Gastrocnemius medialis (tissue), 4 donors: ENCODE data around the gene DHX16. TPM values are rescaled to one million over a fixed set of nuclear protein-coding genes. Genes with fewer than 3 reads are reported as not detected.
"Not testable (repeated sequence)": the region's sequence is repeated elsewhere in the genome, so short reads cannot be mapped to it uniquely, and the experiment has no call there.

Experiments
- ATAC-seq, 2 donors: fragments of 150-250 bp; one replicate each; pipeline ENCODE4 v1.9.1; 2016
- DNase-seq, 2 donors: peaks; one replicate each; pipeline ENCODE4 v3.0.0-alpha.2; 2019
- H3K27ac ChIP-seq, 4 donors: fragments of 200-600 bp; sonication (generic); 1 replicate in 1 of 4; 2 replicates in 3 of 4; pipeline ENCODE4 v1.5.1; 2016 to 2018; ENCODE audit warnings: mild to moderate bottlenecking in 2 of 4, moderate library complexity in 1 of 4
- H3K27me3 ChIP-seq, 3 donors: fragments of 200-600 bp; sonication (generic) in 2 of 3; 1 replicate in 1 of 3; 2 replicates in 2 of 3; pipeline versions ENCODE4 v1.5.1 to v1.6.0; 2016 to 2019; ENCODE audit warnings: mild to moderate bottlenecking in 1 of 3, moderate library complexity in 1 of 3
- H3K36me3 ChIP-seq, 2 donors: fragments of 200-600 bp; sonication (generic) in 1 of 2; one replicate each; pipeline ENCODE4 v1.5.1; 2017 to 2018
- H3K4me1 ChIP-seq, 2 donors: fragments of 200-600 bp; sonication (generic) in 1 of 2; one replicate each; pipeline ENCODE4 v1.5.1; 2016 to 2017; ENCODE audit warnings: mild to moderate bottlenecking in 2 of 2
- H3K4me3 ChIP-seq, 4 donors: fragments of 200-600 bp; sonication (generic) in 3 of 4; 1 replicate in 1 of 4; 2 replicates in 3 of 4; pipeline ENCODE4 v1.5.1; 2016 to 2019; ENCODE audit warnings: mild to moderate bottlenecking in 2 of 4
- H3K9me3 ChIP-seq, 3 donors: fragments of 200-600 bp; sonication (generic) in 2 of 3; 1 replicate in 1 of 3; 2 replicates in 2 of 3; pipeline ENCODE4 v1.5.1; 2016 to 2019
- CTCF ChIP-seq, 5 experiments: fragments of 450-650 bp in 3 of 5; fragments of 200-600 bp in 2 of 5; sonication (generic) in 2 of 5; IDR thresholded peaks in 4 of 5; conservative IDR thresholded peaks in 1 of 5; 1 replicate in 4 of 5; 2 replicates in 1 of 5; pipeline ENCODE4 v1.5.1; 2016 to 2019; ENCODE audit warnings: antibody characterized with exemption in 5 of 5, mild to moderate bottlenecking in 3 of 5, moderate library complexity in 3 of 5
- POLR2A ChIP-seq, 2 donors: fragments of 450-650 bp; IDR thresholded peaks; one replicate each; pipeline ENCODE4 v1.6.1; 2017; ENCODE audit warnings: antibody characterized with exemption in 2 of 2, mild to moderate bottlenecking in 2 of 2, moderate library complexity in 2 of 2
- in situ Hi-C, 4 donors: fragments of 200-750 bp; cut with MboI; loops; one replicate each; pipeline versions ENCODE4 v1.15.0 to v1.8.0; 2017; ENCODE audit warnings: low sequenced_read_pairs in 4 of 4
- intact Hi-C: fragments of 100-400 bp; cut with DNase I; formaldehyde crosslinking; loops from one replicate; pipeline ENCODE4 v1.15.1; 2023; ENCODE audit warnings: low total_unique reads
- total RNA-seq, 4 donors: library from RNA; depleted of rRNA; stranded (reverse); fragments of >200 nt; gene quantifications; one replicate each; pipeline versions ENCODE4 v1.1.0 to v1.2.3, GENCODE V29; 2016

DHX16 gene
- total RNA-seq, 4 donors from 2014 or later, result 39.1 to 74.8 (median 49.4) TPM

- ATAC-seq, result no peak
- Histone ChIP-seq H3K27me3 (no peaks in the 10 kb centered on the region), H3K36me3 (peaks cover 0 to 98% of the 10 kb centered on the region in 2 donors), H3K27ac (no peak overlapping the region), H3K4me1 (no peaks in the 10 kb centered on the region), H3K4me3 (no peak overlapping the region), H3K9me3 (no peaks in the 10 kb centered on the region)
- no peak for DNase-seq
- intact Hi-C loops, result no loop called here
- TF ChIP-seq CTCF (IDR thresholded peaks at IDR 0.05 in 4 of 5, conservative IDR thresholded peaks at IDR 0.05 in 1 of 5) (no peak), POLR2A (IDR thresholded peaks at IDR 0.05) (no peak)
- in situ Hi-C loops, result loop anchor here in 1 of 4 donors (25.0 kb wide), 1 partner anchor 422 kb away; no protein-coding TSS in a partner anchor
Measured at GRCh38 chr6:30664994-30665767, 7.6 kb downstream of the DHX16 start.

- H3K27me3 ChIP-seq, intact Hi-C loops, H3K9me3 ChIP-seq, H3K27ac ChIP-seq, DNase-seq, H3K4me3 ChIP-seq, H3K4me1 ChIP-seq, ATAC-seq: not testable (repeated sequence)
- H3K36me3 ChIP-seq, result peaks cover 2 to 99% of the 10 kb centered on the region in 2 donors
- in situ Hi-C loops, result loop anchor here in 1 of 4 donors (25.0 kb wide), 1 partner anchor 429 kb away; no protein-coding TSS in a partner anchor
Measured at GRCh38 chr6:30657922-30658321, 14.9 kb downstream of the DHX16 start.

GRCh38 chr6:30657454-30657853 lies 15.4 kb downstream of the DHX16 start:
- no peaks in the 10 kb centered on the region for H3K9me3 ChIP-seq
- in situ Hi-C loops (loop anchor here in 1 of 4 donors (25.0 kb wide), 1 partner anchor 430 kb away; no protein-coding TSS in a partner anchor), intact Hi-C loops (no loop called here)
- H3K27me3 ChIP-seq, result no peaks in the 10 kb centered on the region
- TF ChIP-seq CTCF (IDR thresholded peaks at IDR 0.05 in 4 of 5, conservative IDR thresholded peaks at IDR 0.05 in 1 of 5) (no peak), POLR2A (IDR thresholded peaks at IDR 0.05) (no peak)
- H3K27ac ChIP-seq, result no peak overlapping the region
- peaks cover 2 to 99% of the 10 kb centered on the region in 2 donors for H3K36me3 ChIP-seq
- DNase-seq (no peak), ATAC-seq (no peak)
- H3K4me3 ChIP-seq, result no peak overlapping the region
- H3K4me1 ChIP-seq, result no peaks in the 10 kb centered on the region

GRCh38 chr6:30656513-30656912 lies 16.3 kb downstream of the DHX16 start:
- no peak for TF ChIP-seq CTCF (IDR thresholded peaks at IDR 0.05 in 4 of 5, conservative IDR thresholded peaks at IDR 0.05 in 1 of 5)
- no peak for TF ChIP-seq POLR2A (IDR thresholded peaks at IDR 0.05)
- H3K4me1 ChIP-seq, result no peaks in the 10 kb centered on the region
- H3K27me3 ChIP-seq, result no peaks in the 10 kb centered on the region
- ATAC-seq (no peak), DNase-seq (no peak)
- H3K36me3 ChIP-seq, result peaks cover 2 to 99% of the 10 kb centered on the region in 2 donors
- no peaks in the 10 kb centered on the region for H3K9me3 ChIP-seq
- in situ Hi-C loops (loop anchor here in 1 of 4 donors (25.0 kb wide), 1 partner anchor 431 kb away; no protein-coding TSS in a partner anchor), intact Hi-C loops (no loop called here)
- no peak overlapping the region for H3K27ac ChIP-seq
- H3K4me3 ChIP-seq, result no peak overlapping the region

- in situ Hi-C loops, result loop anchor here in 1 of 4 donors (25.0 kb wide), 1 partner anchor 432 kb away; no protein-coding TSS in a partner anchor
- TF ChIP-seq POLR2A (IDR thresholded peaks at IDR 0.05) (no peak), CTCF (IDR thresholded peaks at IDR 0.05 in 4 of 5, conservative IDR thresholded peaks at IDR 0.05 in 1 of 5) (no peak)
- ATAC-seq (no peak), DNase-seq (no peak)
- intact Hi-C loops, result no loop called here
- Histone ChIP-seq H3K27ac (no peak overlapping the region), H3K36me3 (peaks cover 2 to 100% of the 10 kb centered on the region in 2 donors), H3K4me1 (no peaks in the 10 kb centered on the region), H3K4me3 (no peak overlapping the region), H3K9me3 (no peaks in the 10 kb centered on the region), H3K27me3 (no peaks in the 10 kb centered on the region)
Measured at GRCh38 chr6:30655743-30656094, 17.1 kb downstream of the DHX16 start.
